Vagina (tissue), 2 donors: ENCODE results near the gene SOX18. TPM values are rescaled to one million over a fixed set of nuclear protein-coding genes. Genes with fewer than 3 reads are reported as not detected.

ENCODE experiments used
- DNase-seq, 2 donors: peaks; one replicate each; pipeline ENCODE4 v3.0.0-alpha.2; 2017; ENCODE audit errors: extremely low spot score in 2 of 2
- H3K27ac ChIP-seq: fragments of 200-600 bp; sonication (generic); one replicate; pipeline ENCODE4 v1.5.1; 2019
- H3K27me3 ChIP-seq: fragments of 200-600 bp; sonication (generic); one replicate; pipeline ENCODE4 v1.5.1; 2019
- H3K36me3 ChIP-seq, 2 donors: fragments of 200-600 bp; sonication (generic); one replicate each; pipeline ENCODE4 v1.5.1; 2017 to 2019
- H3K4me1 ChIP-seq: fragments of 200-600 bp; sonication (generic); one replicate; pipeline ENCODE4 v1.5.1; 2019
- H3K4me3 ChIP-seq, 2 donors: fragments of 200-600 bp; sonication (generic); 1 replicate in 1 of 2; 2 replicates in 1 of 2; pipeline ENCODE4 v1.5.1; 2016 to 2019
- H3K9me3 ChIP-seq: fragments of 200-600 bp; sonication (generic); one replicate; pipeline ENCODE4 v1.5.1; 2019
- CTCF ChIP-seq, 3 experiments: fragments of 450-650 bp in 2 of 3; fragments of 200-600 bp in 1 of 3; sonication (generic) in 1 of 3; IDR thresholded peaks; one replicate each; pipeline ENCODE4 v1.5.1; 2017 to 2019; ENCODE audit warnings: antibody characterized with exemption in 3 of 3, mild to moderate bottlenecking in 2 of 3, moderate library complexity in 2 of 3
- POLR2A ChIP-seq, 2 donors: fragments of 450-650 bp; IDR thresholded peaks; one replicate each; pipeline ENCODE4 v1.6.1; 2017; ENCODE audit warnings: antibody characterized with exemption in 2 of 2, mild to moderate bottlenecking in 2 of 2, moderate library complexity in 2 of 2
- POLR2AphosphoS5 ChIP-seq, 2 donors: sonication (generic); formaldehyde crosslinking; IDR thresholded peaks; one replicate each; pipeline ENCODE4 v1.9.0; 2017; ENCODE audit warnings: antibody characterized with exemption in 2 of 2, mild to moderate bottlenecking in 2 of 2, low read depth in 1 of 2; ENCODE audit not compliant: insufficient read depth in 1 of 2
- intact Hi-C: fragments of 100-400 bp; cut with DNase I; formaldehyde crosslinking; loops from one replicate; pipeline ENCODE4 v1.15.1; 2023
- total RNA-seq: library from RNA; depleted of rRNA; stranded (reverse); fragments of >200 nt; gene quantifications from one replicate; pipeline ENCODE4 v1.2.3, GENCODE V29; 2016

The SOX18 gene
- total RNA-seq, 1 donor from 2014 or later: 57.2 TPM

- peaks cover 0 to 70% of the 10 kb centered on the region in 2 donors for H3K36me3 ChIP-seq
- no peaks in the 10 kb centered on the region for H3K9me3 ChIP-seq
- H3K4me1 ChIP-seq: no peaks in the 10 kb centered on the region
- DNase-seq: no peak
- H3K4me3 ChIP-seq: no peak overlapping the region
- no peaks in the 10 kb centered on the region for H3K27me3 ChIP-seq
- TF ChIP-seq POLR2AphosphoS5 (IDR thresholded peaks at IDR 0.05; ENCODE audit: insufficient read depth in 1 of 2, low read depth in 1 of 2): no peak
- no peak for TF ChIP-seq CTCF (IDR thresholded peaks at IDR 0.05)
- no peak for TF ChIP-seq POLR2A (IDR thresholded peaks at IDR 0.05)
- intact Hi-C loops: no loop called here
- no peak overlapping the region for H3K27ac ChIP-seq
Observed at GRCh38 chr20:64030371-64031134, 18.9 kb downstream of the SOX18 start.

GRCh38 chr20:64029293-64030117 lies 19.9 kb downstream of the SOX18 start:
- no peaks in the 10 kb centered on the region for H3K27me3 ChIP-seq
- intact Hi-C loops: no loop called here
- H3K27ac ChIP-seq: no peak overlapping the region
- no peak for TF ChIP-seq POLR2A (IDR thresholded peaks at IDR 0.05)
- TF ChIP-seq CTCF (IDR thresholded peaks at IDR 0.05): no peak
- no peak for TF ChIP-seq POLR2AphosphoS5 (IDR thresholded peaks at IDR 0.05; ENCODE audit: insufficient read depth in 1 of 2, low read depth in 1 of 2)
- no peaks in the 10 kb centered on the region for H3K9me3 ChIP-seq
- H3K4me1 ChIP-seq: no peaks in the 10 kb centered on the region
- peaks cover 0 to 80% of the 10 kb centered on the region in 2 donors for H3K36me3 ChIP-seq
- DNase-seq: no peak
- no peak overlapping the region for H3K4me3 ChIP-seq

GRCh38 chr20:64027981-64028685 lies 21.3 kb downstream of the SOX18 start:
- Histone ChIP-seq H3K27me3 (no peaks in the 10 kb centered on the region), H3K4me3 (no peak overlapping the region), H3K36me3 (peaks cover 0 to 94% of the 10 kb centered on the region in 2 donors), H3K4me1 (no peaks in the 10 kb centered on the region), H3K9me3 (no peaks in the 10 kb centered on the region), H3K27ac (no peak overlapping the region)
- no peak for TF ChIP-seq CTCF (IDR thresholded peaks at IDR 0.05)
- TF ChIP-seq POLR2A (IDR thresholded peaks at IDR 0.05): no peak
- TF ChIP-seq POLR2AphosphoS5 (IDR thresholded peaks at IDR 0.05; ENCODE audit: insufficient read depth in 1 of 2, low read depth in 1 of 2): no peak
- intact Hi-C loops: no loop called here
- no peak for DNase-seq

GRCh38 chr20:64025826-64026412 lies 23.5 kb downstream of the SOX18 start:
- Histone ChIP-seq H3K36me3 (peaks cover 0 to 91% of the 10 kb centered on the region in 2 donors), H3K27me3 (no peaks in the 10 kb centered on the region), H3K27ac (no peak overlapping the region), H3K9me3 (no peaks in the 10 kb centered on the region), H3K4me3 (no peak overlapping the region), H3K4me1 (no peaks in the 10 kb centered on the region)
- intact Hi-C loops: no loop called here
- TF ChIP-seq CTCF (IDR thresholded peaks at IDR 0.05): no peak
- TF ChIP-seq POLR2AphosphoS5 (IDR thresholded peaks at IDR 0.05; ENCODE audit: insufficient read depth in 1 of 2, low read depth in 1 of 2): no peak
- TF ChIP-seq POLR2A (IDR thresholded peaks at IDR 0.05): no peak
- no peak for DNase-seq
